ENCODE data around the gene CHST11. TPM values are rescaled to one million over a fixed set of nuclear protein-coding genes. Genes with fewer than 3 reads are reported as not detected.

CHST11 gene
- total RNA-seq, 2 donors from 2014 or later = 2.9 to 4.9 TPM

DNA sequence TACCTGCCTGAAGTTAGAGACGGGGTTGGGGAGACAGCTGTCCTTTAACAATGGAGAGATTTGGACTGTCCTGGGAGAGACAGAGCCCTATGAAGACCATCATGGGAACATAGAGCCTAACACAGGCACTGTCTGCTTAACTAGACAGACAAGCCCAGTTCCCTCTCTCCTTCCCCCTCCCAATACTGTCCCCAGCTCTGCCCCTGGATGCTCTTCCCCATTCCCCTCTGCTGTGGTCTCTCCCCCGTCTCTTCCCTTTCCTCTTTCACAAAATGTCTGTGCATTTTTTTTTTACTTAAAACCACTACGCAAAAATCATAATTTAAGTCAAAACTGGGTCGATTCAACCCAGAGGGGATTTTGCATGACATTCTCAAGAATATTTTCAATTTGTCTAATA, 232.9 kb downstream of the CHST11 start:
- no peak overlapping the region for H3K9ac ChIP-seq (ENCODE audit: low read depth in 2 of 2, low read length in 2 of 2)
- no peaks in the 10 kb centered on the region for H3K9me3 ChIP-seq
- H3K36me3 ChIP-seq = no peaks in the 10 kb centered on the region
- no peaks in the 10 kb centered on the region for H3K4me1 ChIP-seq
- DNase-seq = no peak
- intact Hi-C loops (cut with DNase I) = no loop called here
- no peaks in the 10 kb centered on the region for H3K27me3 ChIP-seq
- TF ChIP-seq, protein P1, sequence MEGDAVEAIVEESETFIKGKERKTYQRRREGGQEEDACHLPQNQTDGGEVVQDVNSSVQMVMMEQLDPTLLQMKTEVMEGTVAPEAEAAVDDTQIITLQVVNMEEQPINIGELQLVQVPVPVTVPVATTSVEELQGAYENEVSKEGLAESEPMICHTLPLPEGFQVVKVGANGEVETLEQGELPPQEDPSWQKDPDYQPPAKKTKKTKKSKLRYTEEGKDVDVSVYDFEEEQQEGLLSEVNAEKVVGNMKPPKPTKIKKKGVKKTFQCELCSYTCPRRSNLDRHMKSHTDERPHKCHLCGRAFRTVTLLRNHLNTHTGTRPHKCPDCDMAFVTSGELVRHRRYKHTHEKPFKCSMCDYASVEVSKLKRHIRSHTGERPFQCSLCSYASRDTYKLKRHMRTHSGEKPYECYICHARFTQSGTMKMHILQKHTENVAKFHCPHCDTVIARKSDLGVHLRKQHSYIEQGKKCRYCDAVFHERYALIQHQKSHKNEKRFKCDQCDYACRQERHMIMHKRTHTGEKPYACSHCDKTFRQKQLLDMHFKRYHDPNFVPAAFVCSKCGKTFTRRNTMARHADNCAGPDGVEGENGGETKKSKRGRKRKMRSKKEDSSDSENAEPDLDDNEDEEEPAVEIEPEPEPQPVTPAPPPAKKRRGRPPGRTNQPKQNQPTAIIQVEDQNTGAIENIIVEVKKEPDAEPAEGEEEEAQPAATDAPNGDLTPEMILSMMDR (IDR thresholded peaks at IDR 0.05) = no peak
- no peak overlapping the region for H3K27ac ChIP-seq
- H3K4me3 ChIP-seq = no peak overlapping the region

DNA sequence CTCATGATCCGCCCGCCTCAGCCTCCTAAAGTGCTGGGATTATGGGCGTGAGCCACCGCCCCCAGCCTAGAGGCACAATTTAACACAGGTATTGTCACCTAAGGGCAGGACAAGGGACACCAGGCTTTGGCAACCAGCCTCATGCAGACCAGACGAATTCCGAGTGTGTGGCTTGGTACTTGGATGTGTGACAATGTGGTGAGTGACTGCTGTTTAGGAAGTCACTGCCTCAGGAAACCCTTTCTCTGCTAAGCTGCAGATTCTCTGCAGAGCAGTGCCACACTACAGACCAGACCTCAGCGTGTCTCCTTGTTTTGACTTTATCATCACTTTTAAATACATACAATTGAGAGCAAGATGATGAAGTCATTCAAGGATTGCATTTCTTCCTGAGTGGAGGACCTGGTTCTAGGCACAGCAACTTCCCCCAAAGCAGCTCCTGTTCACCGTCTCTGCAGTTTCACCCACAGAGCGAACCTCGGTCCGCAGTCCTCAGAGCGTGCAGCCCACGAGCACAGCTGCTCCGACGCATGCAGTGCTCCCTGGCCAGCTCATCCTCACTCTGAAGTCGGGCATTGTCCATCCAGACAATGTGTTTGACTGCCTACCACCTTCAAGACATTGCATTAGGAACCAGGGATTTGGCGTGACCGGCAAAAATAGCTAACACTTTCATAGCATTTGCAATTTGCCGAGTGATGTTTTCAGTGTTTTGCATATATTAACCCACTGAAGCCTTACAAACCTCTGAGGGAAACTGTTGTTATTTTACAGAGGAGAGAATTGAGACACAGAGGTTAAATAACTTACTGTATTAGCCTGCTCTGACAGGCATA, 235.2 kb downstream of the CHST11 start:
- H3K27ac ChIP-seq = no peak overlapping the region

DNA sequence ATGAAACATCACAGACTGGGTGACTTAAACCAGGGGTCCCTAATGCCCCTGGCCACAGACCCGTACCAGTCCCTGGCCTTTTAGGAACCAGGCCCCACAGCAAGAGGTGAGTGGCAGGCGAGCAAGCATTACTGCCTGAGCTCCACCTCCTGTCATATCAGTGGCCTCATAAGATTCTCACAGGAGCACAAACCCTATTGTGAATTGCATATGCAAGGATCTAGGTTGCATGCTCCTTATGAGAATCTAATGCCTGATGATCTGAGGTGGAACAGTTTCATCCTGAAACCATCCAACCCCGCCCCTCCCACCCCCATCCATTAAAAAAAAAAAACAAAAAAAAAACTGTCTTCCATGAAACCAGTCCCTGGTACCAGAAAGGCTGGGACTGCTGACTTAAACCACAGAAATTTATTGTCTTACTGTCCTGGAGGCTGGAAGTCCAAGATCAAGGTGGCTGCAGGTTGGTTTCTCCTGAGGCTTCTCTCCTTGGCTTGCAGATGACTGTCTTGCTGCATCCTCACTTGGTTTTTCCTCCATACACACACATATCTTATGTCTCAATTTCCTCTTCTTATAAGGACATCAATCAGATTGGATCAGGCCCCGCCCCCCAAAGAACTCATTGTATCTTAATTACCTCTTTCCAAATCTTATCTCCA, 235.9 kb downstream of the CHST11 start:
- Histone ChIP-seq H3K27me3 (no peaks in the 10 kb centered on the region), H3K4me3 (no peak overlapping the region), H3K9me3 (no peaks in the 10 kb centered on the region), H3K27ac (no peak overlapping the region), H3K9ac (ENCODE audit: low read depth in 2 of 2, low read length in 2 of 2) (no peak overlapping the region), H3K4me1 (no peaks in the 10 kb centered on the region), H3K36me3 (no peaks in the 10 kb centered on the region)
- TF ChIP-seq, protein P1 (IDR thresholded peaks at IDR 0.05) = no peak
- no peak for DNase-seq
- intact Hi-C loops (cut with DNase I) = no loop called here

More for the DNA sequence above, 235.2 kb downstream of the CHST11 start:
- no peaks in the 10 kb centered on the region for H3K9me3 ChIP-seq
- no peak overlapping the region for H3K9ac ChIP-seq (ENCODE audit: low read depth in 2 of 2, low read length in 2 of 2)
- DNase-seq = no peak
- no peaks in the 10 kb centered on the region for H3K27me3 ChIP-seq
- H3K4me3 ChIP-seq = no peak overlapping the region
- intact Hi-C loops (cut with DNase I) = no loop called here
- TF ChIP-seq, protein P1 (IDR thresholded peaks at IDR 0.05) = no peak
- no peaks in the 10 kb centered on the region for H3K36me3 ChIP-seq
- H3K4me1 ChIP-seq = no peaks in the 10 kb centered on the region

DNA sequence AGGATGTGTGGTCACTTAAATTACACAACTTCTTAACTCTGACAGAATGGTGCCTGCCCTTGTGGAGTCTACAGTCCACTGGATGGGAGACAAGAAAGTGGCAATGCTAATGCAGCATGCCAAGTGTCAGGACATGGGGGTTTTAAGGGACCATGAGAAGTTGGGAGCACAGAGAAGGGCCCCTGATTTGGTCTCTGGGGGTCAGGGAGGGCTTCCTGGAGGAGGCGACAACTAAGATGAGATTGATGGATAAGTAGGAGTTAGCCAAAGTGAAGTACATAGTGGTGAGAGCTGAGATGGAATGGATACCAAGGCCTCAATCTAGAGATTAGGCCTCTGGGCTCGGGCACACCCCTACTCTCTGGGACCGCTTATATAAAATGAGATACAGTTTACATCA, 236.7 kb downstream of the CHST11 start:
- H3K4me3 ChIP-seq = no peak overlapping the region
- no peaks in the 10 kb centered on the region for H3K4me1 ChIP-seq
- intact Hi-C loops (cut with DNase I) = no loop called here
- no peaks in the 10 kb centered on the region for H3K36me3 ChIP-seq
- H3K9me3 ChIP-seq = no peaks in the 10 kb centered on the region
- TF ChIP-seq, protein P1 (IDR thresholded peaks at IDR 0.05) = no peak
- no peak overlapping the region for H3K9ac ChIP-seq (ENCODE audit: low read depth in 2 of 2, low read length in 2 of 2)
- H3K27ac ChIP-seq = no peak overlapping the region
- no peaks in the 10 kb centered on the region for H3K27me3 ChIP-seq
- no peak for DNase-seq

DNA sequence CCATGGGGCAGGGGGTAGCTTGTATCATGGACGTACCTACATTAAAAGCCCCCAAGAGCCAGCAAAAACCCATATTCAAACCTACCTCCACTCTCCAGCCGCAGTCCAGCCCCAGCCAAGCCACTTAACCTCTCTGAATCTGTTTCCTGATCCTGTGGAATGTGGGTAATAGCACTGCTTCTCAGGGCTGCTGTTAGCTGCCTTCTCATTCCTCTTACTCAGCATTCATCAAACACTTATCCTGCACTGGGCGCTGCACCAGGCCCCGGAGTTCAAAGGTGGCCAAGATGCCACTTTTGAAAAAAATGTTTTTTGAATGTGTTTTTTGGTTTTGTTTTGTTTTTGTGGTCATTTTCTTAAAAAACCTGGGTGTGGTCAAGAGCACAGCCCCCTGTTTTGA, 237.4 kb downstream of the CHST11 start:
- DNase-seq = no peak
- no peaks in the 10 kb centered on the region for H3K9me3 ChIP-seq
- no peaks in the 10 kb centered on the region for H3K36me3 ChIP-seq
- H3K27ac ChIP-seq = no peak overlapping the region
- H3K4me1 ChIP-seq = no peaks in the 10 kb centered on the region
- intact Hi-C loops (cut with DNase I) = no loop called here
- no peaks in the 10 kb centered on the region for H3K27me3 ChIP-seq
- no peak overlapping the region for H3K4me3 ChIP-seq
- H3K9ac ChIP-seq (ENCODE audit: low read depth in 2 of 2, low read length in 2 of 2) = no peak overlapping the region
- TF ChIP-seq, protein P1 (IDR thresholded peaks at IDR 0.05) = no peak
